ENCODE data around the gene RIPK4. TPM values are rescaled to one million over a fixed set of nuclear protein-coding genes. Genes with fewer than 3 reads are reported as not detected.
"Not testable (repeated sequence)": the region's sequence is repeated elsewhere in the genome, so short reads cannot be mapped to it uniquely, and the experiment has no call there.

Gene RIPK4
- total RNA-seq, 3 donors from 2014 or later: 15.7 to 30.3 TPM; not detected in 1

- Histone ChIP-seq H3K4me3 (no peak overlapping the region), H3K27ac (no peak overlapping the region), H3K27me3 (no peaks in the 10 kb centered on the region), H3K9me3 (peaks cover 5 to 12% of the 10 kb centered on the region in 2 donors), H3K4me1 (no peaks in the 10 kb centered on the region), H3K36me3 (no peaks in the 10 kb centered on the region)
- intact Hi-C loops (cut with DNase I; ENCODE audit: low total_unique reads): no loop called here
- TF ChIP-seq POLR2A (IDR thresholded peaks at IDR 0.05) (no peak), CTCF (IDR thresholded peaks at IDR 0.05) (no peak), POLR2AphosphoS5 (IDR thresholded peaks at IDR 0.05) (no peak)
- DNase-seq (ENCODE audit: low spot score in 2 of 2): peak in 1 of 2 donors; percentile 20
Observed at GRCh38 chr21:41795726-41796125, 28.9 kb upstream of the RIPK4 start.

DNA sequence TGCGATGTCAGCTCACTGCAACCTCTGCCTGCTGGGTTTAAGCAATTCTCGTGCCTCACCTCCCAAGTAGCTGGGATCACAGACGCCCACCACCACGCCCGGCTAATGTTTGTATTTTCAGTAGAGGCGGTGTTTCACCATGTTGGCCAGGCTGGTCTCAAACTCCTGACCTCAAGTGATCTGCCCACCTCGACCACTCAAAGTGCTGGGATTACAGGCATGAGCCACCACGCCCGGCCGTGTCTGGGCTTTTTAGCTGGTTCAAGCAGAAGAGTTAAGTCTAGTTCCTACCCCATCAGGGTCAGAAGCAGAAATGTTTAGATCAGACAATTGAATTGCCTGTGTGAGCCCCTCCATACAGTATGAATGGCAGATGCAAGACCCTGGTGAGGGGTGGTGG lies 27.7 kb upstream of the RIPK4 start:
- peak in 1 of 2 donors; percentile 14 for DNase-seq (ENCODE audit: low spot score in 2 of 2)
- TF ChIP-seq POLR2A (IDR thresholded peaks at IDR 0.05) (no peak), CTCF (IDR thresholded peaks at IDR 0.05) (no peak), POLR2AphosphoS5 (IDR thresholded peaks at IDR 0.05) (no peak)
- Histone ChIP-seq H3K4me1 (no peaks in the 10 kb centered on the region), H3K9me3 (peaks cover 5 to 12% of the 10 kb centered on the region in 2 donors), H3K27ac (no peak overlapping the region), H3K4me3 (no peak overlapping the region), H3K27me3 (no peaks in the 10 kb centered on the region), H3K36me3 (no peaks in the 10 kb centered on the region)
- intact Hi-C loops (cut with DNase I; ENCODE audit: low total_unique reads): no loop called here

GRCh38 chr21:41792711-41793110 lies 25.9 kb upstream of the RIPK4 start:
- no peaks in the 10 kb centered on the region for H3K4me1 ChIP-seq
- H3K36me3 ChIP-seq: no peaks in the 10 kb centered on the region
- intact Hi-C loops (cut with DNase I; ENCODE audit: low total_unique reads): no loop called here
- TF ChIP-seq CTCF (IDR thresholded peaks at IDR 0.05) (no peak), POLR2A (IDR thresholded peaks at IDR 0.05) (no peak), POLR2AphosphoS5 (IDR thresholded peaks at IDR 0.05) (no peak)
- DNase-seq (ENCODE audit: low spot score in 2 of 2): no peak
- H3K27me3 ChIP-seq: no peaks in the 10 kb centered on the region
- no peak overlapping the region for H3K27ac ChIP-seq
- H3K4me3 ChIP-seq: no peak overlapping the region
- H3K9me3 ChIP-seq: peaks cover 5 to 12% of the 10 kb centered on the region in 2 donors

DNA sequence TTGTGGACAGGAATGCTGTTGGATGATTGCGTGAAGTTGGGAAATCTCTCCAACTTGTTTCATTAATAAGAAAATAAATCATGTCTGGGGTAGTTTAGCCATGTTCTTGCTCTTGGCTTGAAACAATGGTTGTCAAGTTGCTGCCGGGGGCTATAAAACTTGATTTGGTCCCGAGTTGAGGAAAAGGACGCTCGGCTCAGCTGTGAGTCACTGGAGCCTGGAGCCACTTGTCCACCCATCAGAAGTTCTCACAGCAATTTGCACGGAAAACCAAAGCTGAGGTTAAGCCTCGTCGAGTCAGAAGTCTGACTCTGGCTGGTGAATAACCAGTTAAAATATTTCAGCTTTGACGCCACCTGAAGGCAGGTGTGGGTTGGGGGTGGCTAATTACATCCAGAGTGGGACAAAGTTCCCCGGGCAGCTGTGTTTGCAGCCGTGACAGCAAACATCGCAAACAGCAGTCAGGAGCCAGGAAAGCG lies 19.7 kb upstream of the RIPK4 start:
- Histone ChIP-seq H3K4me3 (no peak overlapping the region), H3K36me3 (no peaks in the 10 kb centered on the region), H3K4me1 (no peaks in the 10 kb centered on the region), H3K27me3 (no peaks in the 10 kb centered on the region), H3K27ac (peak overlapping the region; percentile 49 to 72), H3K9me3 (no peaks in the 10 kb centered on the region)
- TF ChIP-seq CTCF (IDR thresholded peaks at IDR 0.05) (no peak), POLR2A (IDR thresholded peaks at IDR 0.05) (no peak), POLR2AphosphoS5 (IDR thresholded peaks at IDR 0.05) (peak in 1 of 3 donors; percentile 24)
- intact Hi-C loops (cut with DNase I; ENCODE audit: low total_unique reads): no loop called here
- DNase-seq (ENCODE audit: low spot score in 2 of 2): peak; percentile 53 to 84

DNA sequence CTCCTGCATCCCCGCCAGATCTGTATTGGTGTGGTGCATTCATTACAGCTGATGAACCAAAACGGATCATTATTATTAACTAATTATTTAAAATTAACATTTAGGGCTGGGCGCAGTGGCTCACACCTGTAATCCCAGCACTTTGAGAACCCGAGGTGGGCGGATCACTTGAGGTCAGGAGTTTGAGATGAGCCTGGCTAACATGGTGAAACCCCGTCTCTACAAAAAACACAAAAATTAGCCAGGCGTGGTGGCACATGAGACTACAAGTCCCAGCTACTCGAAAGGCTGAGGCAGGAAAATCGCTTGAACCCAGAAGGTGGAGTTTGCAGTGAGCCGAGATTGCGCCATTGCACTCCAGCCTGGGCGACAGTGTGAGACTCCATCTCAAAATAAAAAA lies 18.4 kb upstream of the RIPK4 start:
- H3K4me1 ChIP-seq: not testable (repeated sequence)

More for the DNA sequence above, 18.4 kb upstream of the RIPK4 start:
- intact Hi-C loops (cut with DNase I; ENCODE audit: low total_unique reads); H3K36me3 ChIP-seq; H3K27ac ChIP-seq; H3K4me3 ChIP-seq; H3K9me3 ChIP-seq; H3K27me3 ChIP-seq: not testable (repeated sequence)
- peak in 1 of 2 donors; percentile 6 for DNase-seq (ENCODE audit: low spot score in 2 of 2)

Measured in breast epithelium (tissue), 4 donors.